Hematopoietic multipotent progenitor cell treated with erythropoietin and hydrocortisone succinate and interleukin-3 and kit ligand, for 6 days (in vitro differentiated cells): ENCODE measurements around the gene ABCB6.
A peak's percentile ranks its signal among the peaks of the same experiment; 100 is the strongest.

Experiments
- DNase-seq: peaks from one replicate; pipeline ENCODE4 v3.0.0-alpha.2; 2015

The ABCB6 gene

GRCh38 chr2:219182331-219183150, 36.2 kb downstream of the ABCB6 start:
- DNase-seq, result peak; percentile 18

- peak; percentile 0 for DNase-seq
Observed at GRCh38 chr2:219181531-219181930, 37.2 kb downstream of the ABCB6 start.

- peak; percentile 0 for DNase-seq
Observed at GRCh38 chr2:219180961-219181360, 37.8 kb downstream of the ABCB6 start.

- DNase-seq, result no peak
Observed at GRCh38 chr2:219179601-219180465, 38.9 kb downstream of the ABCB6 start.

GRCh38 chr2:219178377-219179175, 40.2 kb downstream of the ABCB6 start:
- peak; percentile 54 for DNase-seq

- DNase-seq, result peak; percentile 95
Observed at GRCh38 chr2:219177552-219178376, 41.0 kb downstream of the ABCB6 start, which contains the start of gene RETREG2. Gene RETREG2 (plus strand): TSS chr2:219178275. CDS start chr2:219178353, 78 bp downstream.

- DNase-seq, result peak; percentile 92
Observed at GRCh38 chr2:219176818-219177551, 41.8 kb downstream of the ABCB6 start, which contains the start of gene CNPPD1. Gene CNPPD1 (minus strand): TSS chr2:219176925. CDS start chr2:219176828, 97 bp downstream.

GRCh38 chr2:219175928-219176817, 42.6 kb downstream of the ABCB6 start:
- DNase-seq, result peak; percentile 54

- DNase-seq, result no peak
Observed at GRCh38 chr2:219175486-219175885, 43.3 kb downstream of the ABCB6 start.

GRCh38 chr2:219174801-219175200, 44.0 kb downstream of the ABCB6 start:
- DNase-seq, result no peak

- DNase-seq, result no peak
Observed at GRCh38 chr2:219174146-219174545, 44.6 kb downstream of the ABCB6 start.

- DNase-seq, result no peak
Observed at GRCh38 chr2:219173176-219173575, 45.6 kb downstream of the ABCB6 start.

GRCh38 chr2:219172231-219173154, 46.3 kb downstream of the ABCB6 start:
- DNase-seq, result peak; percentile 32

GRCh38 chr2:219171231-219171651, 47.5 kb downstream of the ABCB6 start:
- DNase-seq, result peak; percentile 75

- peak; percentile 0 for DNase-seq
Observed at GRCh38 chr2:219169930-219170654, 48.7 kb downstream of the ABCB6 start, which contains the start of gene SLC23A3. Gene SLC23A3 (minus strand): TSS chr2:219170029. CDS start chr2:219169984, 45 bp downstream.

GRCh38 chr2:219168932-219169331, 49.8 kb downstream of the ABCB6 start:
- DNase-seq, result peak; percentile 1

GRCh38 chr2:219168526-219168925, 50.2 kb downstream of the ABCB6 start:
- DNase-seq, result peak; percentile 50

GRCh38 chr2:219167997-219168396, 50.8 kb downstream of the ABCB6 start:
- DNase-seq, result peak; percentile 2
